ENCODE data around the gene CPNE9.

DNA sequence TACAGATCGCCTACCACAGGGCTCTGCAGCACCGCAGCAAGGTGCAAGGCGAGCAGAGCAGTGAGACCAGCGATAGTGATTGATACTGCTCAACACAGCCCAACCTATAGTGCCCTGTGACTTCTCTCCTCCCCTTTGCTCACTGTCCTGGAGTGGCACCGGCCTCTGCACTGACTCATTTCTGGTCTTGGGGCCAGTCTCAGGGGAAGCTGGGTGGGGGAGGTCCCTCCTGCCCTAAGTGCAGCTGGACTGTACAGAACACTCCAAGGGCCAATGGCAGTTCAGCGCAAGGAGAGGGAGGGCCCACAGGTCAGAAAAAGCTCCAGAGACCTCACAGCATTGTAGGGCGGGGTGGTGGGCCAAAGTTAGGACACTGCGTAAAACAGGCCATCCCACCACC, 43.6 kb downstream of the CPNE9 start:
- TF ChIP-seq CTCF (IDR thresholded peaks at IDR 0.05; ENCODE audit: insufficient read depth, low read depth, low read length) (no peak), EZH2 (IDR thresholded peaks at IDR 0.05; ENCODE audit: insufficient read depth, low read length) (no peak)
